ENCODE data around the gene ADRA2B.

The ADRA2B gene

DNA sequence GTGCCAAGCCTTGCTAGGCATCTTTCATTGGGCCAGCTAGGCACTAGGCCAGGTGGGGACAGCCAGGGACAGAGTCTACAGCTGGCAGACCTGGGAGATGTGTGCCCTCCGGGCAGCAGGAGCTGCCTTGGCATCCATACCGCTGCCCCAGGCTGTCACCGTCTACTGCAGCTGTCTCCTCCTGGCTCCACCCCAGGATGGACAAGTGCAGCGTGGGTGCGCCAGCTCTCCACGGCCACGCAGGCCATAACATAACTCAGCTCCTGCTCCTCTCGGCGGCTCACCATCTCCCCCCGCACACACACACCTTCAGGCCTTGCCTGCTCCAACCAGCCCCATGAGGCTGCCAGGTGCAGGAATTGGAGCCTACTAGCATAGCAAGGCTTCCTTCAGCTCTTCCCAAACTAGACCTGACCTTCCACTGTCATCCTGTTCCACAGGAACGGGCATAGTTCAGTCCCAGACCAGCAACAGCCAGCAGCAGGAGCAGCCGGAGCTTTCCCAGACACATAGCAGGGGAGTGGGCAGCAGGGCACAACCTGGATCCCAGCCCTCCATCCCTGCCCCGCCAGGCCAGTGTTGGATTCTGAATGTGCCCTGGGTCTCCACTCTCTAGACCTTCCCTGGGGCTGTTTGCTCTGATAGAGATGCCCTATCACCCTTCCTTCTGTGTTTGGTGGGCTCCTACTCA is 2.5 kb upstream of the ADRA2B start:
- DNase-seq (ENCODE audit: low read depth in 3 of 3), result no peak

- no peak for DNase-seq (ENCODE audit: low read depth in 3 of 3)
Measured at GRCh38 chr2:96117701-96118588, 1.6 kb upstream of the ADRA2B start.

GRCh38 chr2:96116879-96117533 is 635 bp upstream of the ADRA2B start:
- DNase-seq (ENCODE audit: low read depth in 3 of 3), result peak; percentile 10 to 63 (median 28)

GRCh38 chr2:96115631-96116423 is 544 bp downstream of the ADRA2B start:
- no peak for DNase-seq (ENCODE audit: low read depth in 3 of 3)

GRCh38 chr2:96114903-96115581 is 1.3 kb downstream of the ADRA2B start:
- DNase-seq (ENCODE audit: low read depth in 3 of 3), result no peak

GRCh38 chr2:96114546-96114902 is 1.8 kb downstream of the ADRA2B start:
- DNase-seq (ENCODE audit: low read depth in 3 of 3), result no peak

DNA sequence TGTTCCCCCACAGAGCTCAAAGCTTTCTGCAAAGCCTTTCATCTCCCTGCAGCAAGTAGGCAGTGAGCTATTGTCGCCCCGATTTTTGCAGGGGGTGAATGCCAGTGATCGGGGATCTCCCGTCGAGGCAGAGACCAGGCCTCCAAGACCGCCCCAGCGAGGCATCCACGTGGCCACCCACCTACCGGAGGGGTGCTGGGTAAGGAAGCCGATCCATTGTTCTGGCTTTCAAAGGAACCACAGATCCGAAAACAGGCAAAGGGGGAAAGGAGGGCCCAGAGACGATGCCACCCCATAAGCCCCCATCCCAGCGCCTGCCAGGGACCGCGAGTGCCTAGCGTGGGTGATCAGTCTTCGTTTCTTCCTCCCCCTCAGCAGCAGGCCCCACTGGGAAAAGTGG is 2.4 kb downstream of the ADRA2B start:
- no peak for DNase-seq (ENCODE audit: low read depth in 3 of 3)

- no peak for DNase-seq (ENCODE audit: low read depth in 3 of 3)
Measured at GRCh38 chr2:96113367-96113677, 3.0 kb downstream of the ADRA2B start.

DNA sequence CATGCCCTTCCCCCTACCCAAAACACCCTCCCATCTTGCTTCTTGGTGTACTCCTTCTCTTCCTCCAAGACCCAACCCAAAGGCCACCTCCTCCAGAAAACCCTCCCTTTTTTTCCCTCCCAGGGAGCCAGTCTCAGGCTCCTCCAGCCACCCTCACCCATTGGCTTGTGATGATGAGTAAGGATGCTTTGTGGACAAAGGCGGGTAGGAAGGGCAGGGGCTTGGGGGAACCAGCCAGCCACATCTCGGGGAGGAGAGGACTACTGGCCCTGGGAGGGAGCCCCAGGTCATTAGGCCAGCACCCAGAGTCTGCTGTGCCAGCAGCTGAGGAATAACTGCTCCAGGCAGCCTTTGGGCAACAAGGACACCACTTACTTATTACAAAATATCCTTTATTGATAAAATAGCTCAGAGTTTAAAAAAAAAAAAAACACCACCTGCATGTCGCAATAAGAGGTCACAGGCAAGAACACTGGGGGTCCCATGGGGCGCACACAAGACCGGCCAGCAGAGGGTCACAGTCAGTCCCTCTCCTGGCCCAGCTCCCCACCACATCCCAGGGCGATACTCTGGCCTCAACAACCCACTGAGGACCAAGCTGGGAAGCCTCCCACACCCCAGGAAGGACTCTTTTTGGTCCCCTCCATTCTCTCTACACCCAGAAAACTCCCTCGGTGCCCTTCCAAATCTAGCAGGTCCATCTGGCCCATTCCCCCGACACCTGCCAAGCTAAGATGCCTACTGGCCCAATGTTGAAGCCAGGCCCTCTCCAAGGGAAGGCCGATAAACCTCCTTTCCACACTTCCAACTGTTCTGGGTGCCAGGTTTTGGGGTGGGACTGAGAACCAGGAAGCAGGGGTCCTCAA is 3.6 kb downstream of the ADRA2B start:
- DNase-seq (ENCODE audit: low read depth in 3 of 3), result no peak

DNA sequence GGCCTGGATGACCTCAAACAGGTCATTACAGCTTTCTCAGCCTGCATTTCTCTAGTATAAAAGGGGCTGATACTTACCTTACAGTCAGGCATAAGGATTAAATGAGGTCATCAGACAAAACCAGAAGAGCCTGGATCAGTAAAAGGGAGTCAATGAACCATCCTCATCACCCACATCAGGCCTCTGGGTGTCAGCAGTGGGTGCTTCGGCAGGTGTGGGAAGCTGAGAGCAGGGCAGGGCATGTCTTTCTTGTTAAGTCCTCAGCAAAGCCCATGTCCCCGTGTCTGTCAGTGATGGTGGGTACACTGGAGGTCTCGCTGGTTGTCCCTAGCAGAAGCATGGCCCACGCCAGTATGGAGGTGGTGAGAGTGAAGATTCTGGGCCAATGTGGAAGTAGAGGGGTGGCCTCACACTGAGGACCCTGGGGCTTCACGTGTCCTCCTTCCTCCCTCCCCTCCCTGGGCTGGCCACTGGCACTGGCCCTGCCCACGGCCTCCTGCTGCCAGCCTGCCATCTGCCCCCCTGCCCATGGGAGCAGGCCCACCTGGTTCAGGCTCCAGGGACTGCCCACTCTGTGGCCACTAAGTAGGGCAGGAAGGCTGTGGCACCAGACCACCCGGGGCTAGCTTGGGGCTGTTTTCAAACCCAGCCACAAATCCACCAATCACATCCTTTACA is 4.4 kb downstream of the ADRA2B start:
- DNase-seq (ENCODE audit: low read depth in 3 of 3), result no peak

- DNase-seq (ENCODE audit: low read depth in 3 of 3), result no peak
Measured at GRCh38 chr2:96111257-96111640, 5.1 kb downstream of the ADRA2B start.

DNA sequence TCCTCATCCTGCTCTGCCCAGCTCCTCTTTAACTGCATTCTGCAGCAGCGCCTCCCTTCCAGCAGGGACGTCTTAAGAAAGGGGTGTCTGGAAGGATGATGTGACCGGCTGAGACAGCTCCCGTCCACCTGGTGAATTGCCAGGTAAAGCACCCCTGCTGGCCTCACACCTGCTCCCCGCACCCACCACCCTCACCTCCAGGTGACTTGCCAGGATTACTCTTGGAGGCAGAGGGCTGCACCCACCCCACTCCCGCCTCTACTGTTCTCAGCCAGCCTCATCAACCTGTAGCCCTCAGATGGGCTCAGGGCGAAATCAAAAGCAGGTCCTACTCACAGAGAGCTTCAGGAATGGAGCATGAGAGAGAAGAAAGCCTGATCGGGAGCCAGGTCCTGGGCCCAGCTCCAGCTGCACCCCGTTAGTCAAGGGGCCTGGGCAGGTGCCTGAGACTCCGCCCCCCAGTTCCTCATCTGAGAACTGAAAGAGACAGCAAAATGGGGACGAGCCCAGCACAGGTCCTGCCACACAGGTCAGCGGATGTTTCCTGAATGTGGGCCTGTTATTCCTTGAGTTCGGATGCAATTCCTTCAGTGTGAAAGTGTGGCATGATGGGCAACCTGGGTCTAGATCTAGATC is 5.6 kb downstream of the ADRA2B start:
- no peak for DNase-seq (ENCODE audit: low read depth in 3 of 3)

GRCh38 chr2:96109931-96110511 is 6.3 kb downstream of the ADRA2B start:
- DNase-seq (ENCODE audit: low read depth in 3 of 3), result no peak

GRCh38 chr2:96109361-96109680 is 7.0 kb downstream of the ADRA2B start:
- DNase-seq (ENCODE audit: low read depth in 3 of 3), result no peak

GRCh38 chr2:96108541-96109360 is 7.6 kb downstream of the ADRA2B start:
- no peak for DNase-seq (ENCODE audit: low read depth in 3 of 3)

- DNase-seq (ENCODE audit: low read depth in 3 of 3), result no peak
Measured at GRCh38 chr2:96108151-96108540, 8.2 kb downstream of the ADRA2B start.

DNA sequence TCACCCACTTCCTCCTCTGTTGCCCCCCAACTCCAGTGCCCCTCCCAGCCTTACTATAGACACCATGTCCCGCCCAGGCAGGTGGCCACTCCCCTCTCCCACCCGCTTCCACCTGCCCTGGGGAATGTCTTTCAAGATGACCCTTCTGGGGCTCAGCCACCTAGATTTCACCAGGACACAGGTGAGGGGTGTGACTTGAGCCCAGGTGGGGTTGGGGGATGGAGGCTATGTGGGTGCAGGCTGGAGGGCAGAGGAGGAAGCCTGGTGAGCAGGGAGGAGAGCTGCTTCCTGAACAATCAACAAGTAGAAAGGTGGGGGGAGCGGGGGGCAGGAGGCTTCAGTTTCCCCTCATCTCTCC is 8.7 kb downstream of the ADRA2B start:
- no peak for DNase-seq (ENCODE audit: low read depth in 3 of 3)

DNA sequence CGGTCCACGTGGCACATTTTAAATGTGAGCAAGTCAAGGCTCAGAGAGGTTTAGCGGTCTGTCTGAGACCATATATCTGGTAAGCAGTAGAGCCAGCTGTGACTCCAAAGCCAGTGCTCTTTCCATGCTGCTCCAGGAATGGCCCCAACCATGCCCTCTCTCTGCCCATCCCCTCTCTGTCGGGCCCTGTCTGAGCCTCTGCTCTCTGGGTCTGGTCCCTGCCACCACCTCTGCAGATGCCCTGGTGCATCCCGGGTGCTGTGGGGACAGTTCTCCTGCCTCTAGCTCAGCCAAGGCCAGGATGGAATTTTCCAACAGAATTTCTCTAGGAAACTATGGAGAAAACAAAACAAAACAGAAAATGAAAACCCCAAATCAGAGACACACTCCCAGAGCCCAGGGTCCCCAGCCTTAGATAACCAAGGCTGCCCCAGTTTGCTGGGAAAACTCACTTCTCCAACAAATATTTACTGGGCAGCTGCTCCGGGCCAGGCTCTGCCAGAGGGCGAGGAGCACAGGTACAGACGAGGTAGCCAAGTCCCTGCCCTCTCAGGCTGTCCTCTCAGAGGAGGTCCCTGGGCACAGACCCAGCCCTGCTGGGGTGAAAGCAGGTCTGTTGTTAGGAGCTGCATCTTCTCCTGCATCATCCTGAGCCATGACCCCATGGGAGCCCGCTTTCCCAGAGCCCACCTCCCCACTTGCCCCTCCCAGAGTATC is 9.2 kb downstream of the ADRA2B start:
- DNase-seq (ENCODE audit: low read depth in 3 of 3), result no peak
